Body of pancreas (tissue), 4 donors: ENCODE measurements around the gene ARHGEF2. TPM values are rescaled to one million over a fixed set of nuclear protein-coding genes. Genes with fewer than 3 reads are reported as not detected.

ENCODE experiments used
- ATAC-seq: fragments of 150-250 bp; one replicate; pipeline ENCODE4 v1.9.1; 2016
- DNase-seq, 4 donors: peaks; one replicate each; pipeline ENCODE4 v3.0.0-alpha.2; 2019
- H3K27ac ChIP-seq, 4 donors: fragments of 200-600 bp; sonication (generic); 1 replicate in 3 of 4; 2 replicates in 1 of 4; pipeline versions ENCODE4 v1.5.1 to v1.6.1; 2016 to 2019; ENCODE audit warnings: mild to moderate bottlenecking in 1 of 4, mixed read lengths in 1 of 4, moderate library complexity in 1 of 4
- H3K27me3 ChIP-seq, 2 donors: fragments of 200-600 bp; sonication (generic); one replicate each; pipeline ENCODE4 v1.6.0; 2016; ENCODE audit warnings: mild to moderate bottlenecking in 1 of 2
- H3K36me3 ChIP-seq, 2 donors: fragments of 200-600 bp; sonication (generic); replicated peaks in 1 of 2; 2 replicates each; pipeline ENCODE4 v1.5.1; 2016; ENCODE audit warnings: low read depth in 2 of 2; ENCODE audit not compliant: insufficient read depth in 1 of 2
- H3K4me1 ChIP-seq: fragments of 200-600 bp; sonication (generic); one replicate; pipeline ENCODE4 v1.6.0; 2016
- H3K4me3 ChIP-seq, 2 donors: fragments of 200-600 bp; sonication (generic); 1 replicate in 1 of 2; 2 replicates in 1 of 2; pipeline ENCODE4 v1.5.1; 2016 to 2019
- H3K9me3 ChIP-seq, 3 donors: fragments of 200-600 bp; sonication (generic); 1 replicate in 2 of 3; 2 replicates in 1 of 3; pipeline ENCODE4 v1.5.1; 2016
- CTCF ChIP-seq, 7 experiments: fragments of 450-650 bp in 4 of 7; fragments of 200-600 bp in 3 of 7; sonication (generic) in 3 of 7; IDR thresholded peaks; one replicate each; pipeline ENCODE4 v1.5.1; 2016 to 2019; ENCODE audit warnings: antibody characterized with exemption in 7 of 7
- POLR2A ChIP-seq, 3 donors: fragments of 450-650 bp; IDR thresholded peaks; one replicate each; pipeline ENCODE4 v1.6.1; 2016; ENCODE audit warnings: antibody characterized with exemption in 3 of 3, mild to moderate bottlenecking in 2 of 3
- WGBS, 2 donors: methylation state at CpG; one replicate each; pipeline ENCODE4 v1.1.5; 2017; 5-methylcytosine and 5-hydroxymethylcytosine counted together
- intact Hi-C: fragments of 100-400 bp; cut with DNase I; formaldehyde crosslinking; loops from one replicate; pipeline ENCODE4 v1.15.1; 2023
- total RNA-seq, 2 donors: library from RNA; depleted of rRNA; stranded (reverse); fragments of >200 nt; gene quantifications; one replicate each; pipeline ENCODE4 v1.1.0, GENCODE V29; 2016

ARHGEF2 gene
- total RNA-seq, 2 donors from 2014 or later, result 31.9 to 32.6 TPM

- no peak overlapping the region for H3K4me3 ChIP-seq
- ATAC-seq (no peak), DNase-seq (no peak)
- TF ChIP-seq POLR2A (IDR thresholded peaks at IDR 0.05) (no peak), CTCF (IDR thresholded peaks at IDR 0.05) (no peak)
- H3K9me3 ChIP-seq, result no peaks in the 10 kb centered on the region
- no peaks in the 10 kb centered on the region for H3K27me3 ChIP-seq
- H3K4me1 ChIP-seq, result peaks cover 26% of the 10 kb centered on the region
- no peak overlapping the region for H3K27ac ChIP-seq
- H3K36me3 ChIP-seq, result peaks cover 0 to 21% of the 10 kb centered on the region in 2 donors
- intact Hi-C loops, result no loop called here
- 93 to 95% methylated on average over 4 to 8 of the region's 8 CpGs for WGBS, 2 donors
Measured at GRCh38 chr1:155947741-155948140, 30.6 kb downstream of the ARHGEF2 start.

- intact Hi-C loops, result no loop called here
- TF ChIP-seq POLR2A (IDR thresholded peaks at IDR 0.05), result no peak
- TF ChIP-seq CTCF (IDR thresholded peaks at IDR 0.05), result no peak
- ATAC-seq, result no peak
- H3K9me3 ChIP-seq, result no peaks in the 10 kb centered on the region
- no peaks in the 10 kb centered on the region for H3K27me3 ChIP-seq
- peaks cover 0 to 16% of the 10 kb centered on the region in 2 donors for H3K36me3 ChIP-seq
- H3K4me1 ChIP-seq, result peaks cover 31% of the 10 kb centered on the region
- WGBS, 2 donors, result 77 to 87% methylated on average over 4 of the region's 4 CpGs
- peak overlapping the region in 1 of 4 donors; percentile 84 for H3K27ac ChIP-seq
- no peak overlapping the region for H3K4me3 ChIP-seq
- no peak for DNase-seq
Measured at GRCh38 chr1:155947292-155947691, 31.1 kb downstream of the ARHGEF2 start.

GRCh38 chr1:155946633-155947219, 31.6 kb downstream of the ARHGEF2 start:
- no peaks in the 10 kb centered on the region for H3K27me3 ChIP-seq
- no peak overlapping the region for H3K4me3 ChIP-seq
- 67 to 70% methylated on average over 8 of the region's 8 CpGs for WGBS, 2 donors
- H3K9me3 ChIP-seq, result no peaks in the 10 kb centered on the region
- DNase-seq, result no peak
- H3K36me3 ChIP-seq, result peaks cover 0 to 10% of the 10 kb centered on the region in 2 donors
- TF ChIP-seq POLR2A (IDR thresholded peaks at IDR 0.05) (no peak), CTCF (IDR thresholded peaks at IDR 0.05) (no peak)
- peaks cover 36% of the 10 kb centered on the region for H3K4me1 ChIP-seq
- intact Hi-C loops, result no loop called here
- peak overlapping the region in 3 of 4 donors; percentile 32 to 84 (median 58) for H3K27ac ChIP-seq
- ATAC-seq, result no peak

- H3K9me3 ChIP-seq, result no peaks in the 10 kb centered on the region
- peaks cover 0 to 7% of the 10 kb centered on the region in 2 donors for H3K36me3 ChIP-seq
- ATAC-seq (no peak), DNase-seq (no peak)
- intact Hi-C loops, result loop anchor here (5.0 kb wide), 1 partner anchor 48 kb away; no protein-coding TSS in a partner anchor
- peaks cover 56% of the 10 kb centered on the region for H3K4me1 ChIP-seq
- 68 to 71% methylated on average over 6 of the region's 6 CpGs for WGBS, 2 donors
- no peaks in the 10 kb centered on the region for H3K27me3 ChIP-seq
- H3K4me3 ChIP-seq, result no peak overlapping the region
- TF ChIP-seq CTCF (IDR thresholded peaks at IDR 0.05), result no peak
- no peak for TF ChIP-seq POLR2A (IDR thresholded peaks at IDR 0.05)
- peak overlapping the region in 2 of 4 donors; percentile 58 to 84 for H3K27ac ChIP-seq
Measured at GRCh38 chr1:155944444-155944799, 33.9 kb downstream of the ARHGEF2 start.
